GM12891 (cell line): ENCODE measurements around the gene CCND2.
A peak's percentile ranks its signal among the peaks of the same experiment; 100 is the strongest.

Experiments used
- POLR2A ChIP-seq: IDR thresholded peaks from 2 replicates; pipeline ENCODE4 v1.6.1; 2011; ENCODE audit warnings: low read depth, low read length, control low read depth
- POLR2AphosphoS5 ChIP-seq: IDR thresholded peaks from 2 replicates; pipeline ENCODE4 v1.6.1; 2011; ENCODE audit warnings: low read depth, low read length, control low read depth
- SPI1 ChIP-seq: IDR thresholded peaks from 2 replicates; pipeline ENCODE4 v1.6.1; 2011; ENCODE audit warnings: low read depth, low read length, control low read depth
- TAF1 ChIP-seq: IDR thresholded peaks from 2 replicates; pipeline ENCODE4 v1.6.1; 2011; ENCODE audit warnings: low read depth, low read length, control low read depth

DNA sequence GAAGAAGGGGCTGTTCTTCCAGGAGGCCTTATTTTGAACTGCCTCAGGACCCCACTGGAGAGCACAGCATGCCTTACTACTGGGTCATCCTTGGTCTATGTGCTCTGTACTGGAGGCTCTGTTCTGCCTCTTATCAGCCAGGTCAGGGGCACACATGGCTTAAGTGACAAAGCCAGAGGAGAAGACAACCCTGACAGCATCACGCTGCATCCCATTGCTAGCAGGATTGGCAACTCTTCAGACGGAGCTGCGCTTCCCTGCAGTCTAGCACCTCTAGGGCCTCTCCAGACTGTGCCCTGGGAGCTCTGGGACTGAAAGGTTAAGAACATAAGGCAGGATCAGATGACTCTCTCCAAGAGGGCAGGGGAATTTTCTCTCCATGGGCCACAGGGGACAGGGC lies 30.2 kb downstream of the CCND2 start:
- no peak; the same call in 1 of the 2 replicates for TF ChIP-seq POLR2A
- 0 out of 2 replicates have a peak, but pooled peaks have one; percentile 26 for TF ChIP-seq POLR2AphosphoS5
- no peak for TF ChIP-seq TAF1
- TF ChIP-seq SPI1, result no peak
